OCI-LY1 (cell line): ENCODE results near the gene NUDCD3.

Experiments
- H2AFZ ChIP-seq: fragments of 200-600 bp; sonication (generic), shearing (Covaris generic); 2 replicates; pipeline ENCODE4 v1.6.0; 2014; ENCODE audit warnings: antibody characterized with exemption, mild to moderate bottlenecking, low read length
- H3F3A ChIP-seq: fragments of 200-600 bp; sonication (generic), shearing (Covaris generic); 2 replicates; pipeline ENCODE4 v1.6.0; 2014; ENCODE audit warnings: mild to moderate bottlenecking, antibody characterized with exemption, low read length, moderate library complexity; ENCODE audit not compliant: insufficient read depth
- H3K27ac ChIP-seq: fragments of 200-600 bp; sonication (generic); 2 replicates; pipeline ENCODE4 v1.5.1; 2014; ENCODE audit warnings: low read length, mixed run types, mild to moderate bottlenecking, low read depth; ENCODE audit not compliant: poor library complexity, severe bottlenecking
- H3K27me3 ChIP-seq: fragments of 200-600 bp; sonication (generic); 2 replicates; pipeline ENCODE4 v1.6.0; 2014; ENCODE audit warnings: antibody characterized with exemption, mild to moderate bottlenecking, low read length, moderate library complexity; ENCODE audit not compliant: insufficient read depth
- H3K36me3 ChIP-seq: fragments of 200-600 bp; sonication (generic); 2 replicates; pipeline ENCODE4 v1.6.1; 2014; ENCODE audit warnings: mild to moderate bottlenecking, antibody characterized with exemption, low read length, moderate library complexity, mixed read lengths; ENCODE audit not compliant: insufficient read depth
- H3K4me1 ChIP-seq: fragments of 200-600 bp; sonication (generic); 2 replicates; pipeline ENCODE4 v1.5.1; 2014; ENCODE audit warnings: mild to moderate bottlenecking, low read length, moderate library complexity; ENCODE audit not compliant: insufficient read depth, severe bottlenecking
- H3K4me2 ChIP-seq: fragments of 200-600 bp; sonication (generic), shearing (Covaris generic); 2 replicates; pipeline ENCODE4 v1.6.1; 2014; ENCODE audit warnings: low read length
- H3K4me3 ChIP-seq: fragments of 200-600 bp; sonication (generic); 2 replicates; pipeline ENCODE4 v1.5.1; 2014; ENCODE audit warnings: low read length, low read depth, mild to moderate bottlenecking, mixed read lengths; ENCODE audit not compliant: poor library complexity, severe bottlenecking
- H3K79me2 ChIP-seq: fragments of 200-600 bp; shearing (Covaris generic); 2 replicates; pipeline ENCODE4 v1.6.1; 2016; ENCODE audit warnings: mixed run types, low read length, mixed read lengths; ENCODE audit not compliant: insufficient read depth
- H3K9ac ChIP-seq: fragments of 200-600 bp; sonication (generic), shearing (Covaris generic); 2 replicates; pipeline ENCODE4 v1.6.1; 2014; ENCODE audit warnings: mild to moderate bottlenecking, low read length, mixed read lengths
- H3K9me2 ChIP-seq: fragments of 200-600 bp; sonication (generic), shearing (Covaris generic); 2 replicates; pipeline ENCODE4 v1.6.1; 2014; ENCODE audit warnings: low read depth, mild to moderate bottlenecking, low read length, mixed read lengths
- H3K9me3 ChIP-seq: fragments of 200-600 bp; shearing (Covaris generic); 2 replicates; pipeline ENCODE4 v1.6.1; 2014; ENCODE audit warnings: low read length, mixed read lengths
- H4K20me1 ChIP-seq: fragments of 200-600 bp; sonication (generic), shearing (Covaris generic); 2 replicates; pipeline ENCODE4 v1.6.0; 2016; ENCODE audit warnings: mild to moderate bottlenecking, low read length; ENCODE audit not compliant: insufficient read depth
- CTCF ChIP-seq: fragments of 200-600 bp; sonication (generic), shearing (Covaris generic); IDR thresholded peaks from 2 replicates; pipeline ENCODE4 v1.5.1; 2017; ENCODE audit warnings: mild to moderate bottlenecking, antibody characterized with exemption, low read length, moderate library complexity, mixed read lengths
- EZH2 ChIP-seq: fragments of 200-600 bp; sonication (generic), shearing (Covaris generic); IDR thresholded peaks from 2 replicates; pipeline ENCODE4 v1.8.0; 2017; ENCODE audit warnings: borderline replicate concordance, mixed run types, mild to moderate bottlenecking, antibody characterized with exemption, low read length, moderate library complexity, mixed read lengths

The NUDCD3 gene

GRCh38 chr7:44391746-44392617, 98.5 kb downstream of the NUDCD3 start:
- no peaks in the 10 kb centered on the region for H3K9me3 ChIP-seq
- H4K20me1 ChIP-seq: no peaks in the 10 kb centered on the region
- H3K36me3 ChIP-seq: peaks cover 68% of the 10 kb centered on the region; the same call in 1 of the 2 replicates
- H2AFZ ChIP-seq: no peak overlapping the region
- no peak overlapping the region for H3K9ac ChIP-seq
- no peaks in the 10 kb centered on the region for H3K79me2 ChIP-seq
- H3K4me3 ChIP-seq: no peak overlapping the region
- H3K4me1 ChIP-seq: no peaks in the 10 kb centered on the region
- no peaks in the 10 kb centered on the region for H3K27me3 ChIP-seq
- no peak overlapping the region for H3K27ac ChIP-seq
- H3K4me2 ChIP-seq: no peak overlapping the region
- H3F3A ChIP-seq: no peaks in the 10 kb centered on the region
- no peaks in the 10 kb centered on the region for H3K9me2 ChIP-seq
- no peak for TF ChIP-seq CTCF

GRCh38 chr7:44391171-44391570, 99.3 kb downstream of the NUDCD3 start:
- no peaks in the 10 kb centered on the region for H4K20me1 ChIP-seq
- H3K79me2 ChIP-seq: no peaks in the 10 kb centered on the region
- no peaks in the 10 kb centered on the region for H3K9me2 ChIP-seq
- H3K4me3 ChIP-seq: no peak overlapping the region
- H3K9ac ChIP-seq: no peak overlapping the region
- H3K36me3 ChIP-seq: peaks cover 67% of the 10 kb centered on the region; the same call in 1 of the 2 replicates
- no peaks in the 10 kb centered on the region for H3F3A ChIP-seq
- no peaks in the 10 kb centered on the region for H3K4me1 ChIP-seq
- H3K27me3 ChIP-seq: no peaks in the 10 kb centered on the region
- H3K4me2 ChIP-seq: no peak overlapping the region
- H2AFZ ChIP-seq: no peak overlapping the region
- H3K9me3 ChIP-seq: no peaks in the 10 kb centered on the region
- H3K27ac ChIP-seq: no peak overlapping the region
- TF ChIP-seq EZH2 (no peak), CTCF (no peak)

GRCh38 chr7:44390701-44391100, 99.8 kb downstream of the NUDCD3 start:
- H3K4me3 ChIP-seq: no peak overlapping the region
- H2AFZ ChIP-seq: no peak overlapping the region
- no peak for TF ChIP-seq EZH2
- TF ChIP-seq CTCF: no peak
- no peaks in the 10 kb centered on the region for H4K20me1 ChIP-seq
- H3K4me2 ChIP-seq: no peak overlapping the region
- H3K9me2 ChIP-seq: no peaks in the 10 kb centered on the region
- H3K36me3 ChIP-seq: peaks cover 72% of the 10 kb centered on the region; the same call in 1 of the 2 replicates
- H3K9me3 ChIP-seq: no peaks in the 10 kb centered on the region
- no peaks in the 10 kb centered on the region for H3K27me3 ChIP-seq
- no peaks in the 10 kb centered on the region for H3F3A ChIP-seq
- H3K27ac ChIP-seq: no peak overlapping the region
- H3K79me2 ChIP-seq: no peaks in the 10 kb centered on the region
- no peaks in the 10 kb centered on the region for H3K4me1 ChIP-seq
- H3K9ac ChIP-seq: no peak overlapping the region
